Measurements from ENCODE around the gene SS18L1. TPM values are rescaled to one million over a fixed set of nuclear protein-coding genes. Genes with fewer than 3 reads are reported as not detected.
A peak's percentile ranks its signal among the peaks of the same experiment; 100 is the strongest.

SS18L1 gene
- total and polyA plus RNA-seq, 10 of the 15 experiments (the other 5 are each of a cell fraction or from before 2014, with no cell fraction given) = 1.8 to 20.0 (median 6.6) TPM

DNA sequence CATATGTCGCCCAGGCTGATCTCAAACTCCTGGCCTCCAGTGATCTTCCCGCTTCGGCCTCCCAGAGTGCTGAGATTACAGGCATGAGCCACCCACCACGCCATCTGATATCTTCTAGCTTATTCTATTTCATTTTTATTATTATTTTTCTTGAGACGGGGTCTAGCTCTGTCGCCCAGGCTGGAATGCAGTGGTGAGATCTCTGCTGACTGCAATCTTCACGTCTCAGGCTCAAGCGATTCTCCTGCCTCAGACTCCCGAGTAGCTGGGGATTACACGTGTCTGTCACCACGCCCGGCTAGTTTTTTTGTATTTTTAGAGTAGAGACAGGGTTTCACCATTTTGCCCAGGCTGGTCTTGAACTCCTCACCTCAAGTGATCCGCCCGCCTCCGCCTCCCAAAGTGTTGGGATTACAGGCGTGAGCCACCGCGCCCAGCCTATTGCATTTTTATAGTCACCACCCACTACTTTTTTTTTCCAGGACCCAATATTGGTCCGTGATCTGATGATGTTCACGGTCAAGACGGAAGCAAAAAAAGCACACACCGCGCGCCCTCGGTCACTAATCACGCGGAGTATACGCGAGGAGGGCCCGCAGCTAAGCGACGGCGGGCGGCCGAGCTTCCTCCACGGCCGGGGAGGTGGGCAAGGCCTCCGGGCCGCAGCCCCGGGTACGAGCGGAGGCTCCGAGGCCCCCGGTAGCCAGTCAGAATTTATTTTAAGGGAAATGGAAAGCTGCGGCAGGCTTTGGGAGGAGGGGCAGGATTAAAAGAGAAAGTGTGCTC lies 22.4 kb upstream of the SS18L1 start (continued):
- TF ChIP-seq SREBF1 (IDR thresholded peaks at IDR 0.05; ENCODE audit: low read length) (no peak), POLR2AphosphoS5 (IDR thresholded peaks at IDR 0.05; ENCODE audit: low read length) (0 out of 2 replicates have a peak, but pooled peaks have one; percentile 55), CBX5 (IDR thresholded peaks at IDR 0.05; ENCODE audit: low read depth) (0 out of 2 replicates have a peak, but pooled peaks have one; percentile 43), NRF1 (conservative IDR thresholded peaks at IDR 0.05; ENCODE audit: low read depth, low read length) (no peak), JUND (IDR thresholded peaks at IDR 0.05; ENCODE audit: low read depth, low read length) (no peak)
- TF ChIP-seq, protein P1, sequence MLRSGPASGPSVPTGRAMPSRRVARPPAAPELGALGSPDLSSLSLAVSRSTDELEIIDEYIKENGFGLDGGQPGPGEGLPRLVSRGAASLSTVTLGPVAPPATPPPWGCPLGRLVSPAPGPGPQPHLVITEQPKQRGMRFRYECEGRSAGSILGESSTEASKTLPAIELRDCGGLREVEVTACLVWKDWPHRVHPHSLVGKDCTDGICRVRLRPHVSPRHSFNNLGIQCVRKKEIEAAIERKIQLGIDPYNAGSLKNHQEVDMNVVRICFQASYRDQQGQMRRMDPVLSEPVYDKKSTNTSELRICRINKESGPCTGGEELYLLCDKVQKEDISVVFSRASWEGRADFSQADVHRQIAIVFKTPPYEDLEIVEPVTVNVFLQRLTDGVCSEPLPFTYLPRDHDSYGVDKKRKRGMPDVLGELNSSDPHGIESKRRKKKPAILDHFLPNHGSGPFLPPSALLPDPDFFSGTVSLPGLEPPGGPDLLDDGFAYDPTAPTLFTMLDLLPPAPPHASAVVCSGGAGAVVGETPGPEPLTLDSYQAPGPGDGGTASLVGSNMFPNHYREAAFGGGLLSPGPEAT (IDR thresholded peaks at IDR 0.05; ENCODE audit: low read depth) = peak; percentile 20; the same call in 1 of the 2 replicates

DNA sequence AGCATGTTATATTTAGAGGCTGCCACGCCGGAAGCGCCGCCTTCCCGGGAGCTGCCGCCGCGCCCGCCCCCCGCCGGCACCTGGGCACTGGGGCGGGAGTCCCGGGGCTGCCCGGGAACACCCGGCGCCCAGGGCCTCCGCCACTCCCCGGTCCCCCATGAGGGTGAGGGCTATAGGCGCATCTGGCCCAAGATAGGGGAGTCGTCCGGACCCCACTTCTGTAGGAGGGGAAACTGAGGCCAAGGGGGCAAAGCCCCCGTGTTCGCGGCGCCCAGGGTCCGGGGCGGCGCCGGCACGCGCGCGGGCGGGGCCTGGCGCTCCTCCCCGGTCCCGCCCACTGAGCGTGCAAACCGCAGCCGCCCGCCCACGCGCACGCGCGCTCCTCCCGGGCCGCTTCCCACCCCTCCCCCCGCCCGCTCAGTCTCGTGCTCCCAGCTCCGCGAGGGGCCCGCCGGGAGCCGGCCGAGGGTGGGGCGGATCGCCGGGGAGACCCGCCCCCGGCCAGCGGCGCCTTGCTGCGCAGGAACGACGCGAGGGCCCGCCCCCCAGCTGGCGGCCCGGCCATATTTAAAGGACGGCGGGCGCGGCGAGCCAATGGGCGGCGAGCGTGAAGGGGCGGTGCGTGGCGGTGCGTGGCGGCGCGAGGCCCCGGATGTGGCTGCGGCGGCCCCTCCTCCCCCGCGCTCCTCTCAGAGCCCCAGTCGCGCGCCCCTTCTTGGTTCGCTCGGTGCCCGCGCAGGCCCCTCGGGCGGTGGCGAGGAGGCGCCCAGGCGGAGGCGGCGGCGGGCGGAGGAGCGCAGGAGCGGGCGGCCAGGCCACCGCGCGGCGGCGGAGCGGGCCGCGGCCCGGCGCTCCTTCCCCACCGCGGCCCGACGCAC lies 21.6 kb upstream of the SS18L1 start, which contains the start of gene LSM14B:
Gene LSM14B, plus strand, starts transcription at position 700 of the 878 bp plus-strand sequence. CDS start 192 bp downstream, outside the sequence.
- WGBS (ENCODE audit: insufficient coverage, insufficient replicate concordance, low lambda C conversion rate, missing lambda C conversion rate) = 1% methylated on average over 84 of the region's 124 CpGs
- ChIA-PET SMC1A (ENCODE audit: uncharacterized antibody, unreplicated experiment) (interaction anchor here (1.1 to 1.8 kb wide), 5 partner anchors 10 to 55 kb away, joined by 3 to 7 read pairs (median 5); no protein-coding TSS in a partner anchor), POLR2A (interaction anchor here (0.6 to 3.1 kb wide), 8 partner anchors 20 to 209 kb away, joined by 3 to 30 read pairs (median 4); partner anchors contain the start of genes PSMA7, SS18L1 and TAF4), CTCF (interaction anchor here (1.0 to 5.7 kb wide), 3 partner anchors 14 to 111 kb away, joined by 3 to 26 read pairs (median 6); no protein-coding TSS in a partner anchor), RAD21 (ENCODE audit: unreplicated experiment) (interaction anchor here (0.6 to 2.1 kb wide), 5 partner anchors 20 to 520 kb away, joined by 3 to 17 read pairs (median 4); partner anchors contain the start of genes SLCO4A1 and TAF4)
- Histone ChIP-seq H3K4me2 (ENCODE audit: control insufficient read depth, insufficient read depth) (peak within 1 kb of the TSS; percentile 75), H3K79me2 (ENCODE audit: control insufficient read depth, insufficient read depth, low read length) (peaks cover 21% of the 10 kb centered on the region), H2AFZ (ENCODE audit: control insufficient read depth, low read depth, low read length) (peak within 1 kb of the TSS; percentile 86), H3K9me3 (replicated peaks; ENCODE audit: control insufficient read depth, insufficient read depth, low read length) (no peaks in the 10 kb centered on the region; the same call in 2 of the 3 replicates), H3K27me3 (replicated peaks in 1 of 2; ENCODE audit: control insufficient read depth in 2 of 2, insufficient read depth in 2 of 2, low read length in 1 of 2) (no peaks in the 10 kb centered on the region), H3K9ac (ENCODE audit: control insufficient read depth, insufficient read depth, low read length) (peak within 1 kb of the TSS; percentile 78), H3K4me1 (ENCODE audit: control insufficient read depth, insufficient read depth, low read length) (no peaks in the 10 kb centered on the region; the same call in none of the 2 replicates), H3K27ac (ENCODE audit: control insufficient read depth, insufficient read depth) (peak within 1 kb of the TSS; percentile 80), H3K4me3 (peak within 1 kb of the TSS; percentile 91), H3K36me3 (ENCODE audit: control insufficient read depth in 2 of 2, insufficient read depth in 2 of 2, low read length in 1 of 2) (peaks cover 3 to 10% of the 10 kb centered on the region in 2 experiments), H4K20me1 (ENCODE audit: control insufficient read depth, insufficient read depth) (peaks cover 10% of the 10 kb centered on the region)
- DNase-seq (ENCODE audit: low read depth, low spot score) = peak; percentile 78
- in situ Hi-C loops (cut with MboI) (loop anchor here (5.0 kb wide), 1 partner anchor 55 kb away; the partner anchor contains the start of gene TAF4), intact Hi-C loops (cut with micrococcal nuclease; ENCODE audit: unreplicated experiment) (loop anchor here (2.0 to 10.0 kb wide), 6 partner anchors 21 to 263 kb away; partner anchors contain the start of genes MTG2, PSMA7, RPS21 and SS18L1)
- no TSS peak for BruUV-seq (replicated peaks)
- peak; percentile 89 for ATAC-seq
- FAIRE-seq = peak; percentile 84
- TF ChIP-seq, protein P2, sequence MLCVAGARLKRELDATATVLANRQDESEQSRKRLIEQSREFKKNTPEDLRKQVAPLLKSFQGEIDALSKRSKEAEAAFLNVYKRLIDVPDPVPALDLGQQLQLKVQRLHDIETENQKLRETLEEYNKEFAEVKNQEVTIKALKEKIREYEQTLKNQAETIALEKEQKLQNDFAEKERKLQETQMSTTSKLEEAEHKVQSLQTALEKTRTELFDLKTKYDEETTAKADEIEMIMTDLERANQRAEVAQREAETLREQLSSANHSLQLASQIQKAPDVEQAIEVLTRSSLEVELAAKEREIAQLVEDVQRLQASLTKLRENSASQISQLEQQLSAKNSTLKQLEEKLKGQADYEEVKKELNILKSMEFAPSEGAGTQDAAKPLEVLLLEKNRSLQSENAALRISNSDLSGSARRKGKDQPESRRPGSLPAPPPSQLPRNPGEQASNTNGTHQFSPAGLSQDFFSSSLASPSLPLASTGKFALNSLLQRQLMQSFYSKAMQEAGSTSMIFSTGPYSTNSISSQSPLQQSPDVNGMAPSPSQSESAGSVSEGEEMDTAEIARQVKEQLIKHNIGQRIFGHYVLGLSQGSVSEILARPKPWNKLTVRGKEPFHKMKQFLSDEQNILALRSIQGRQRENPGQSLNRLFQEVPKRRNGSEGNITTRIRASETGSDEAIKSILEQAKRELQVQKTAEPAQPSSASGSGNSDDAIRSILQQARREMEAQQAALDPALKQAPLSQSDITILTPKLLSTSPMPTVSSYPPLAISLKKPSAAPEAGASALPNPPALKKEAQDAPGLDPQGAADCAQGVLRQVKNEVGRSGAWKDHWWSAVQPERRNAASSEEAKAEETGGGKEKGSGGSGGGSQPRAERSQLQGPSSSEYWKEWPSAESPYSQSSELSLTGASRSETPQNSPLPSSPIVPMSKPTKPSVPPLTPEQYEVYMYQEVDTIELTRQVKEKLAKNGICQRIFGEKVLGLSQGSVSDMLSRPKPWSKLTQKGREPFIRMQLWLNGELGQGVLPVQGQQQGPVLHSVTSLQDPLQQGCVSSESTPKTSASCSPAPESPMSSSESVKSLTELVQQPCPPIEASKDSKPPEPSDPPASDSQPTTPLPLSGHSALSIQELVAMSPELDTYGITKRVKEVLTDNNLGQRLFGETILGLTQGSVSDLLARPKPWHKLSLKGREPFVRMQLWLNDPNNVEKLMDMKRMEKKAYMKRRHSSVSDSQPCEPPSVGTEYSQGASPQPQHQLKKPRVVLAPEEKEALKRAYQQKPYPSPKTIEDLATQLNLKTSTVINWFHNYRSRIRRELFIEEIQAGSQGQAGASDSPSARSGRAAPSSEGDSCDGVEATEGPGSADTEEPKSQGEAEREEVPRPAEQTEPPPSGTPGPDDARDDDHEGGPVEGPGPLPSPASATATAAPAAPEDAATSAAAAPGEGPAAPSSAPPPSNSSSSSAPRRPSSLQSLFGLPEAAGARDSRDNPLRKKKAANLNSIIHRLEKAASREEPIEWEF (IDR thresholded peaks at IDR 0.05; ENCODE audit: insufficient replicate concordance, low read depth, low read length) = no peak
- 0 out of 2 replicates have a peak, but pooled peaks have one; percentile 40 for TF ChIP-seq NR2C1 (IDR thresholded peaks at IDR 0.05)
- peak; percentile 40; the same call in 1 of the 2 replicates for TF ChIP-seq MXI1 (IDR thresholded peaks at IDR 0.05; ENCODE audit: low read depth, low read length)
- TF ChIP-seq HCFC1 (IDR thresholded peaks at IDR 0.05; ENCODE audit: low read length) = peak; percentile 10; the same call in 1 of the 2 replicates
